ENCODE data around the gene HDLBP. TPM values are rescaled to one million over a fixed set of nuclear protein-coding genes. Genes with fewer than 3 reads are reported as not detected.

Gene HDLBP
- total and polyA plus RNA-seq, 2 of the 4 experiments (the other 2 are of a cell fraction) = 648 to 1,165 TPM

- Histone ChIP-seq H3K23ac (ENCODE audit: low read depth, low read length) (no peak overlapping the region), H3K4me1 (ENCODE audit: control insufficient read depth, insufficient read depth, low read length) (peaks cover 9% of the 10 kb centered on the region; the same call in 1 of the 2 replicates), H3K27ac (ENCODE audit: insufficient read depth, low read length) (no peak overlapping the region; the same call in 1 of the 2 replicates), H3K4me2 (ENCODE audit: low read depth, low read length) (no peak overlapping the region), H2AFZ (replicated peaks; ENCODE audit: low read length, poor library complexity) (peak overlapping the region; percentile 68), H3K79me1 (ENCODE audit: low read depth in 1 of 2, low read length in 2 of 2) (peaks cover 12 to 37% of the 10 kb centered on the region in 2 experiments), H2BK20ac (ENCODE audit: low read depth, low read length) (no peak overlapping the region), H3K14ac (replicated peaks; ENCODE audit: low read depth, low read length) (no peak overlapping the region), H3K9ac (ENCODE audit: low read depth, low read length) (no peak overlapping the region), H2BK120ac (ENCODE audit: low read depth, low read length) (no peak overlapping the region), H3K27me3 (ENCODE audit: control insufficient read depth, insufficient read depth, low read length) (no peaks in the 10 kb centered on the region), H3K4me3 (ENCODE audit: insufficient read depth, low read depth, low read length) (no peak overlapping the region), H2BK15ac (ENCODE audit: low read depth, low read length) (no peak overlapping the region), H3K9me3 (ENCODE audit: control insufficient read depth, insufficient read depth, low read length) (no peaks in the 10 kb centered on the region), H3K36me3 (ENCODE audit: control insufficient read depth, insufficient read depth, low read length) (peaks cover 37% of the 10 kb centered on the region), H4K8ac (ENCODE audit: low read depth in 2 of 2, low read length in 2 of 2) (no peak overlapping the region), H2AK9ac (replicated peaks; ENCODE audit: low read depth, low read length, poor library complexity) (peak overlapping the region; percentile 74), H3K56ac (ENCODE audit: extremely low read depth, insufficient read depth, low read length) (no peak overlapping the region), H2AK5ac (ENCODE audit: low read depth, low read length) (peak overlapping the region; percentile 75; the same call in 1 of the 2 replicates), H3K18ac (ENCODE audit: low read depth, low read length) (no peak overlapping the region), H2BK5ac (ENCODE audit: low read depth, low read length, poor library complexity, severe bottlenecking) (no peak overlapping the region), H3K4ac (ENCODE audit: low read depth, low read length) (no peak overlapping the region), H3K9me1 (ENCODE audit: insufficient read depth, low read length) (peaks cover 3% of the 10 kb centered on the region; the same call in 1 of the 2 replicates), H4K5ac (ENCODE audit: low read depth, low read length) (no peak overlapping the region), H4K20me1 (ENCODE audit: insufficient read depth, low read length) (peaks cover 63% of the 10 kb centered on the region), H4K91ac (ENCODE audit: insufficient read depth, low read depth, low read length) (no peak overlapping the region)
- in situ Hi-C loops (cut with MboI; ENCODE audit: low sequenced_read_pairs) = loop anchor here (5.0 kb wide), 1 partner anchor 372 kb away; no protein-coding TSS in a partner anchor
- dilution Hi-C loops (cut with HindIII; ENCODE audit: low sequenced_read_pairs, unreplicated experiment) = no loop called here
- WGBS, 2 experiments (ENCODE audit: extremely low coverage in 2 of 2, insufficient read length in 1 of 2) = 39% methylated on average over 4 of the region's 26 CpGs; no CpG with 5 or more reads in 1 of the 2 experiments
- ChIA-PET POLR2A (ENCODE audit: unreplicated experiment) (no interaction called here), CTCF (interaction anchor here (0.6 to 1.8 kb wide), 2 partner anchors 100 to 373 kb away, joined by 3 to 4 read pairs; no protein-coding TSS in a partner anchor)
- TF ChIP-seq CTCF (conservative IDR thresholded peaks at IDR 0.05; ENCODE audit: low read depth, low read length) (0 out of 2 replicates have a peak, but pooled peaks have one; percentile 13), RAD21 (IDR thresholded peaks at IDR 0.05; ENCODE audit: low read length) (peak; percentile 14; the same call in 1 of the 2 replicates), CHD1 (IDR thresholded peaks at IDR 0.05; ENCODE audit: low read depth, low read length) (no peak), SMC3 (IDR thresholded peaks at IDR 0.05; ENCODE audit: low read depth, low read length) (peak; percentile 28), BHLHE40 (IDR thresholded peaks at IDR 0.05; ENCODE audit: low read depth, low read length) (no peak)
- ATAC-seq (ENCODE audit: low read depth) (peak; percentile 55), DNase-seq (peak; percentile 66)
- intact Hi-C loops (cut with micrococcal nuclease) = no loop called here
- no TSS peak for BruUV-seq (replicated peaks)
These were observed 91.2 kb downstream of the HDLBP start for GRCh38 chr2:241224018-241224850.
